Fibroblast of the aortic adventitia (primary cell): ENCODE measurements around the gene SMYD1. TPM values are rescaled to one million over a fixed set of nuclear protein-coding genes. Genes with fewer than 3 reads are reported as not detected.
"Not testable (repeated sequence)": the region's sequence is repeated elsewhere in the genome, so short reads cannot be mapped to it uniquely, and the experiment has no call there.

ENCODE experiments used
- DNase-seq: peaks from one replicate; pipeline ENCODE4 v3.0.0-alpha.2; 2010; ENCODE audit warnings: low read depth
- H3K4me3 ChIP-seq: 2 replicates; pipeline ENCODE4 v1.5.1; 2011; ENCODE audit warnings: low read depth, mild to moderate bottlenecking, control low read depth, low read length, moderate library complexity
- total RNA-seq: library from RNA; depleted of rRNA; stranded (reverse); fragments of >200 nt; gene quantifications from 2 replicates; pipeline ENCODE4 v1.2.3, GENCODE V29; 2012; ENCODE audit warnings: low replicate concordance
- TF ChIP-seq, protein P1 (sequence below): IDR thresholded peaks from 2 replicates; pipeline ENCODE4 v1.5.1; 2011; ENCODE audit warnings: mild to moderate bottlenecking, low read length, control low read depth, inconsistent platforms; ENCODE audit not compliant: insufficient read depth

Gene SMYD1
- total RNA-seq: not detected in 2 replicates

DNA sequence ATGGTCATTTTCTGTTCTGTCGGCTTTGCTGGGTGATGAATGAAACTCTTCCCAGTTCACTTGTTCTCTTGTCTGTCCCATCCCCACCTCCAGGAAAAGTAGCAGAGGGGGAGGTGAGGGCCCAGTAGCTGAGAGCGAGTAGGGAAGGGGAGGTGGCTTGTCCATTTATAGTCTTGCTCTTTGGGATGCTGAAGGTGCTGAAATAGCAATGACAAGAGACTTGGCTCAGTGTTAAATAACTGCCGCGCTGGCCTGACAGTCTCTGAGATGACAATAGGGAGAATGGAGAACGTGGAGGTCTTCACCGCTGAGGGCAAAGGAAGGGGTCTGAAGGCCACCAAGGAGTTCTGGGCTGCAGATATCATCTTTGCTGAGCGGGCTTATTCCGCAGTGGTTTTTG lies at the start of gene SMYD1:
SMYD1 (plus strand) TSS at position 228 of the 400 bp plus-strand sequence; CDS start at position 268, 40 bp downstream.
- no peak for DNase-seq
- TF ChIP-seq, protein P1, sequence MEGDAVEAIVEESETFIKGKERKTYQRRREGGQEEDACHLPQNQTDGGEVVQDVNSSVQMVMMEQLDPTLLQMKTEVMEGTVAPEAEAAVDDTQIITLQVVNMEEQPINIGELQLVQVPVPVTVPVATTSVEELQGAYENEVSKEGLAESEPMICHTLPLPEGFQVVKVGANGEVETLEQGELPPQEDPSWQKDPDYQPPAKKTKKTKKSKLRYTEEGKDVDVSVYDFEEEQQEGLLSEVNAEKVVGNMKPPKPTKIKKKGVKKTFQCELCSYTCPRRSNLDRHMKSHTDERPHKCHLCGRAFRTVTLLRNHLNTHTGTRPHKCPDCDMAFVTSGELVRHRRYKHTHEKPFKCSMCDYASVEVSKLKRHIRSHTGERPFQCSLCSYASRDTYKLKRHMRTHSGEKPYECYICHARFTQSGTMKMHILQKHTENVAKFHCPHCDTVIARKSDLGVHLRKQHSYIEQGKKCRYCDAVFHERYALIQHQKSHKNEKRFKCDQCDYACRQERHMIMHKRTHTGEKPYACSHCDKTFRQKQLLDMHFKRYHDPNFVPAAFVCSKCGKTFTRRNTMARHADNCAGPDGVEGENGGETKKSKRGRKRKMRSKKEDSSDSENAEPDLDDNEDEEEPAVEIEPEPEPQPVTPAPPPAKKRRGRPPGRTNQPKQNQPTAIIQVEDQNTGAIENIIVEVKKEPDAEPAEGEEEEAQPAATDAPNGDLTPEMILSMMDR: no peak
- H3K4me3 ChIP-seq: no peak within 1 kb of the TSS

DNA sequence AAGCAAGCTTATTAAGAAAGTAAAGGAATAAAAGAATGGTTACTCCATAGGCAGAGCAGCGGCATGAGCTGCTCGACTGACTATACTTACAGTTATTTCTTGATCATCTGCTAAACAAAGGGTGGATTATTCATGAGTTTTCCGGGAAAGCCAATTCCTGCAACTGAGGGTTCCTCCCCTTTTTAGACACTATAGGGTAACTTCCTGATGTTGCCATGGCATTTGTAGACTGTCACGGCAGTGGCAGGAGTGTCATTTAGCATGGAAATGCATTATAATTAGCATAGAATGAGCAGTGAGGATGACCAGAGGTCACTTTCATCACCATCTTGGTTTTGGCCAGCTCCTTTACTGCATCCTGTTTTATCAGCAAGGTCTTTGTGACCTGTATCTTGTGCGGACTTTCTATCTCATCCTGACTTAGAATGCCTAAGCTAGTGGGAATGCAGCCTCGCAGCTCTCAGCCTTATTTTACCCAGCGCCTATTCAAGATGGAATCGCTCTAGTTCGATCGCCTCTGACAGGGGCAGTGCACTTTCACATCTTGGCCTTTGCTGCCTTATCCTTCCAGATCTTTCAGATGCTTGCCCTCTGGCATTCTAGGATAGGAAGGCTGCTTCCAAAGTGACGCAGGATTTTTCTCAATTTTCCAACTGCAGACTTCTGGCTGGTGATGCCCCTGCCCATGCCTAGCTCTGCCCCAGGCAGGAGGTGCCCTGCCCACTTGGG lies 49.4 kb upstream of the SMYD1 start:
- H3K4me3 ChIP-seq, DNase-seq: not testable (repeated sequence)

DNA sequence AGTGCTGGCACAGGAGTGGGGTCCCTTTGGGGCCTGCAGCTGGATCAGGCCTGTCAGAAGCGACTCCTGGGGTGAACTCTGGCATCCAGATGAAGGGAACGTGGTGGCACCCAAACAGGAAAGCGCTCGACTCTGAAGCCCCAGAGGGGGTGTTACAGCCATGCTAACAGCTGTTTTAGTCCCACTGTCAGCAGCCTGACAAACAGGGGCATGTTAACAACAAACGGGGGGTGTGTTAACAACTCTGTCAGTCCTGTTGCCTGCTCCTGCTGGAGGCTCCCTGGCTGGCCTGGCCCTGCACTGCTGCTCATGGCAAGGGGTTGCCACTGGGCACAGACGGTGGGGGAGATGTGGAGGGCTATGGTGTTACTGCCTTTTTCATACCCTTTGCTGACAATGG lies 48.7 kb upstream of the SMYD1 start:
- no peak overlapping the region for H3K4me3 ChIP-seq
- no peak for DNase-seq
- TF ChIP-seq, protein P1: no peak

DNA sequence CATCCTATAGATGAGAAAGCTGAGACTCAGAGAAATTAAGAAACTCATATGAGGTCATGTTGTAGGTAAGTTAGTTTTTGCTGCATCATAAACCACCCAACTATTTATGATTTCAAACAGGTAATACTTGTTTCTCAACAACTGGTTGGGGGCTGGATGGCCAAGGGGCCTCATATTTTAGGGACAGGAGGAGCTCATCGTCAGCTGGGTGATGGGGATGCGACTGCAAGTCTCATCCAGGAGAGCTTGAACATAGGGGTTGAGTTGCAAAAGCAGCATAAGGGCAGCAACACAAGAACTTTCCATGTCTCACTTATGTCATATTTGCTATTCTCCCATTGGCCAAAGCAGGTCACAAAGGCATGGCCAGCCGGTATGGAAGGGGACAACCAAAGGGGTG lies 47.6 kb upstream of the SMYD1 start:
- no peak for DNase-seq
- TF ChIP-seq, protein P1: no peak
- no peak overlapping the region for H3K4me3 ChIP-seq

DNA sequence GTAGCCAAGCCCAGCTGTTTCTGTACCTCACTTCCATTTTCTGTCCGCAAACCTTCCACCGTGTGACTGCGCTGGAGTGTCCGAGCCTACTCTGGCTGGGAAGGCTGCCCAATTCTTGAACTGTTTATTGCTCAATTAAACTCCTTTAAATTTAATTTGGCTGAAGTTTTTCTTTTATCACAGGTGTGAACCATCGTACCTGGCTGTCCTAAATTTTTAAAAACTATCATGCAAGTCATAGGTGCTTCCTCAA lies 45.0 kb upstream of the SMYD1 start:
- no peak for DNase-seq
- H3K4me3 ChIP-seq: no peak overlapping the region
- TF ChIP-seq, protein P1: no peak

DNA sequence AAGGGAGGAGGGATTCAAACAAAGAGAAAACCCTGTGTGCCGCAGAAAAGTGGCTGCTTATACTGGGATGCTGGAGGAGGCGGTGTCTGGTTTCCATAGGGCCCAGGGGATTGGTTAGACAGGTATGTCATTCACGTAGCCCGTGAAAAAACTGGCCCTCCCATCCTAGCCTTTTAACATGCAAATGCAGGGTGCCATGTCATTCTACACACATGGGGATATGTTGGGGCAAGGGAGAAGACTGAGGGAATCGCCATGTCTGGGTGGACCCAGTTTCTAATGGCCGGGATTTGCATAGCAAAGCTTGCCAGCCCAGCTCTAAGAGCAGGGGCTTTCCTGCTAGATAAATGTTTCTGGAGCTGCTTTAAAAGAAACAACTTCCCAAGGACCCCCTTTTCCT lies 43.1 kb upstream of the SMYD1 start:
- no peak for DNase-seq
- no peak overlapping the region for H3K4me3 ChIP-seq
- TF ChIP-seq, protein P1: no peak

DNA sequence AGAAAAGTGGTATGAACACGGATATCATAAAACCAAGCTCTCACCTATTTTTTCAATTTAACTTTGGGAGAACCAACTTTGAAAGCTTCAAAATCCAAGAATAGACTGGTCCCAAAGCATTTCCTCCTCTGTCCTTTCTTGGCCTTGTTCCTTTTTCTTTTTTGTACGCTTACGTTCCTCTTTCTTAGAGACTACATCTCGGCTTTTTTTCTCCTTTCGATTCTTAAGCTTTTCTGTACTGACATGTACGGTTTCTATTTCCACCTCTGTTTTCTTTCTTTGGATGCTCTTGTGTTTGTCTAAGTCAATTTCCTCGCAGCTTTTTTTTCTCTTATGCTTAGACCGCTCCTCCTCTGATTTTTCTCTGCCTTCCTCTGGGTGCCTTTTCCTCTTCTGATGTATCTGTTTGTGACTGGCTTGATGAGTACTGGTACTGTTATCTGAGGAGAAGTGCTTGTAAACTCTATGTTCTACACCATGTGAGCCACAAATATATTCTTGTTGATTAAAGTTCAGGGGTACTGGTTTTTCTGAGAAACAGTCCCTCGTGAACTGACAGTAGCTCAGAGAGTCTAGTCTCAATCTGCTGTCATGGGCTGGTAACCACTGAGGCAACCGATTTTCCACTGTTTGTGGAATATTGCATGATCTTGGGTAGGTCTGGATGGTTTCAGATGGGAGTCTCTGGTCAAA lies 39.8 kb upstream of the SMYD1 start:
- H3K4me3 ChIP-seq: no peak overlapping the region
- no peak for DNase-seq
- TF ChIP-seq, protein P1: no peak
